Measurements from ENCODE around the gene MGAT4B.
A peak's percentile ranks its signal among the peaks of the same experiment; 100 is the strongest.

MGAT4B gene

DNA sequence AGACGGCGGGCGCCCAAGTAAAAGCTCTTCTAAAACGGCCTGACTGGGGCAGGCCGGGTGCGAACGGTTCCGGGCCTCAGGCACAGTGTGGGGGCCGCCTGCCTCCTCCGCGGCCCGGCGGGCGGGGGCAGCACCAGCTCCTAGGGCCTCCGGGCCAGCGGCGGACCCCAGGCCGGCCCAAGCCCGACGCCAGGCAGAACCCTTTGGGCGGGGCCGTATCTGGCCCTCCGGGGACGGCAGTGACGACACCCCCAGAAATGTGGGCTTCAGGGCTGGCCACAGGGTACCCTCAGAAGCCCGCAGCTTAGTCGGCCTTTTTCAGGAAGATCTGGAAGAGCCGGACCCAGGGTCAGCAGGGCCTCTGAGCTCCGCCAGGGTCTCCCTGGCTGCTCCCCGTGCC lies 8.9 kb downstream of the MGAT4B start:
- Histone ChIP-seq H3K4me3 (ENCODE audit: low read length) (no peak overlapping the region), H3K27me3 (replicated peaks; ENCODE audit: control insufficient read depth, insufficient read depth, low read length) (no peaks in the 10 kb centered on the region), H3K36me3 (ENCODE audit: control insufficient read depth, insufficient read depth, low read length, severe bottlenecking) (peaks cover 37% of the 10 kb centered on the region), H3K9me3 (ENCODE audit: control insufficient read depth, low read length) (no peaks in the 10 kb centered on the region), H3K4me1 (ENCODE audit: control insufficient read depth, insufficient read depth, low read length) (peaks cover 14% of the 10 kb centered on the region), H3K9ac (ENCODE audit: low read length) (no peak overlapping the region)
- no peak for DNase-seq (ENCODE audit: low read depth)

- H3K9ac ChIP-seq (ENCODE audit: low read length): peak overlapping the region; percentile 85
- no peak for DNase-seq (ENCODE audit: low read depth)
- H3K9me3 ChIP-seq (ENCODE audit: control insufficient read depth, low read length): no peaks in the 10 kb centered on the region
- H3K4me3 ChIP-seq (ENCODE audit: low read length): peak overlapping the region; percentile 79
- H3K27me3 ChIP-seq (replicated peaks; ENCODE audit: control insufficient read depth, insufficient read depth, low read length): no peaks in the 10 kb centered on the region
- H3K4me1 ChIP-seq (ENCODE audit: control insufficient read depth, insufficient read depth, low read length): peaks cover 14% of the 10 kb centered on the region
- H3K36me3 ChIP-seq (ENCODE audit: control insufficient read depth, insufficient read depth, low read length, severe bottlenecking): peaks cover 37% of the 10 kb centered on the region
Measured at GRCh38 chr5:179796877-179797608, 9.6 kb downstream of the MGAT4B start.

- Histone ChIP-seq H3K9me3 (ENCODE audit: control insufficient read depth, low read length) (no peaks in the 10 kb centered on the region), H3K4me3 (ENCODE audit: low read length) (peak overlapping the region; percentile 79)
- peak; percentile 93 for DNase-seq (ENCODE audit: low read depth)
Measured at GRCh38 chr5:179795863-179796833, 10.5 kb downstream of the MGAT4B start.

DNA sequence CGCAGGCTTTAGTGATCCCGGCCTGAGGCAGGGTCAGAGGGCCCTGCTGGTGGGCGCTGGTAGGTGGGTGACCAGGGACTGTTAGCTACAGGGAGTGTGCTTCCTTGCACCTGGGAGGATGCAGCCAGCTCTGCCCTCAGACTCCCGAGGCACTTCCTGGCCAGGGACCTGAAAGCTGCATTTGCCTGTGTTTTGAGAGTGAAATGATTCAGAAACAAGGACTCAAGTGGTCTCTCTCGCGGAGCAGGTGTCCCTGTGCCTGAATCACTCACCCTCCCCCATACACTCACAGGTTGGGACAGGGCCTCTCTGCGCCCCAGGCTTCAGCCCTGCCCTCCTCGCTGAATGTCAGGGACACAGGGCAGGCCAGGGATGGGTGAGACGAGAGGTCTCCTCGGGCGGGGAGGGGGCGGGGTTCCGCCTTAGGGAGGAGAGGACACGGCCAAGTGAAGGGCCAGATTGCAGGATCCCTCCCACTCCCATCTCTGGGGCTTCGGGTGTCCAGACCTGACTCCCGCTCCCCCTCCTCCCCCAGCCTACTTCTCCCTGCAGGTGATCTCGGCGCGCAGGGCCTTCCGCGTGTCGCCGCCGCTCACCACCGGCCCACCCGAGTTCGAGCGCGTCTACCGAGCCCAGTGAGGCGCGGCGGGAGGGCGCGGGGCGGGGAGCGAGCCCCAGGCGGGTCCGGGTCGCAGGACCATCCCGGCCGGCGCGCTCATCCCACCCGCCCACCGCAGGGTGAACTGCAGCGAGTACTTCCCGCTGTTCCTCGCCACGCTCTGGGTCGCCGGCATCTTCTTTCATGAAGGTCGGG lies 11.4 kb downstream of the MGAT4B start:
- Histone ChIP-seq H3K9me3 (ENCODE audit: control insufficient read depth, low read length) (no peaks in the 10 kb centered on the region), H3K27me3 (replicated peaks; ENCODE audit: control insufficient read depth, insufficient read depth, low read length) (no peaks in the 10 kb centered on the region), H3K9ac (ENCODE audit: low read length) (peak overlapping the region; percentile 46), H3K4me3 (ENCODE audit: low read length) (peak overlapping the region; percentile 68), H3K36me3 (ENCODE audit: control insufficient read depth, insufficient read depth, low read length, severe bottlenecking) (peaks cover 33% of the 10 kb centered on the region), H3K4me1 (ENCODE audit: control insufficient read depth, insufficient read depth, low read length) (peaks cover 14% of the 10 kb centered on the region)
- peak; percentile 25 for DNase-seq (ENCODE audit: low read depth)

More at GRCh38 chr5:179795863-179796833, 10.5 kb downstream of the MGAT4B start:
- Histone ChIP-seq H3K4me1 (ENCODE audit: control insufficient read depth, insufficient read depth, low read length) (peaks cover 14% of the 10 kb centered on the region), H3K36me3 (ENCODE audit: control insufficient read depth, insufficient read depth, low read length, severe bottlenecking) (peaks cover 34% of the 10 kb centered on the region), H3K27me3 (replicated peaks; ENCODE audit: control insufficient read depth, insufficient read depth, low read length) (no peaks in the 10 kb centered on the region), H3K9ac (ENCODE audit: low read length) (peak overlapping the region; percentile 85)

GRCh38 chr5:179794575-179794974 lies 12.1 kb downstream of the MGAT4B start:
- no peak for DNase-seq (ENCODE audit: low read depth)

DNA sequence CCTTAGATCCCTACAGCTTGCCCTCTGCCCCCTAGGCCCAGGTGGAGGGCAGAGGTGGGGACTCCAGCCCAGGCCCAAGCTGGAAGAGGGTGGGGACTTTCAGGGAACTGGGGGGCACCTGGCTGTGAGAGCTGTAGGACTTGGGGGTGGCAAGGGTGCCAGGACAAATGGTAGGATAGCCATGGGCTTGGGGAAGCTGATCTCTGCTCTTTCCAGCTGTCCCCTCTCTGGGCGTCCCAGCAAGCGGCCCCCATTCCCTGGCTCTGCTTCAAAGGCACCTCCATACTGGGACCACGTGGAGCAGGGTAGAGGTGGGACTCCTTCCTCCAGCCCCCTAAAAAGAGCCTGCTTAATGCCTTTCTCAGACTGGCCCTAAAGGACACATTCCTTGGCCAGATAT lies 12.5 kb downstream of the MGAT4B start:
- no peak for DNase-seq (ENCODE audit: low read depth)
- Histone ChIP-seq H3K9me3 (ENCODE audit: control insufficient read depth, low read length) (no peaks in the 10 kb centered on the region), H3K4me3 (ENCODE audit: low read length) (no peak overlapping the region), H3K4me1 (ENCODE audit: control insufficient read depth, insufficient read depth, low read length) (peaks cover 14% of the 10 kb centered on the region), H3K36me3 (ENCODE audit: control insufficient read depth, insufficient read depth, low read length, severe bottlenecking) (peaks cover 22% of the 10 kb centered on the region), H3K9ac (ENCODE audit: low read length) (peak overlapping the region; percentile 54), H3K27me3 (replicated peaks; ENCODE audit: control insufficient read depth, insufficient read depth, low read length) (no peaks in the 10 kb centered on the region)

More at GRCh38 chr5:179794575-179794974, 12.1 kb downstream of the MGAT4B start:
- Histone ChIP-seq H3K36me3 (ENCODE audit: control insufficient read depth, insufficient read depth, low read length, severe bottlenecking) (peaks cover 26% of the 10 kb centered on the region), H3K4me1 (ENCODE audit: control insufficient read depth, insufficient read depth, low read length) (peaks cover 14% of the 10 kb centered on the region), H3K27me3 (replicated peaks; ENCODE audit: control insufficient read depth, insufficient read depth, low read length) (no peaks in the 10 kb centered on the region), H3K9ac (ENCODE audit: low read length) (no peak overlapping the region), H3K9me3 (ENCODE audit: control insufficient read depth, low read length) (no peaks in the 10 kb centered on the region), H3K4me3 (ENCODE audit: low read length) (no peak overlapping the region)

- Histone ChIP-seq H3K4me3 (ENCODE audit: low read length) (no peak within 1 kb of the TSS), H3K27me3 (replicated peaks; ENCODE audit: control insufficient read depth, insufficient read depth, low read length) (no peaks in the 10 kb centered on the region), H3K9me3 (ENCODE audit: control insufficient read depth, low read length) (no peaks in the 10 kb centered on the region), H3K4me1 (ENCODE audit: control insufficient read depth, insufficient read depth, low read length) (peaks cover 14% of the 10 kb centered on the region), H3K36me3 (ENCODE audit: control insufficient read depth, insufficient read depth, low read length, severe bottlenecking) (peaks cover 17% of the 10 kb centered on the region), H3K9ac (ENCODE audit: low read length) (peak within 1 kb of the TSS; percentile 54)
- DNase-seq (ENCODE audit: low read depth): no peak
Measured at GRCh38 chr5:179793468-179794139, 13.1 kb downstream of the MGAT4B start, which contains the start of gene LTC4S. TSS of gene LTC4S (plus strand) at chr5:179793986. CDS start at chr5:179794081, 95 bp downstream.

GRCh38 chr5:179792612-179793467 lies 13.8 kb downstream of the MGAT4B start:
- peaks cover 9% of the 10 kb centered on the region for H3K36me3 ChIP-seq (ENCODE audit: control insufficient read depth, insufficient read depth, low read length, severe bottlenecking)
- peaks cover 14% of the 10 kb centered on the region for H3K4me1 ChIP-seq (ENCODE audit: control insufficient read depth, insufficient read depth, low read length)
- no peaks in the 10 kb centered on the region for H3K9me3 ChIP-seq (ENCODE audit: control insufficient read depth, low read length)
- H3K4me3 ChIP-seq (ENCODE audit: low read length): no peak overlapping the region
- no peak for DNase-seq (ENCODE audit: low read depth)
- no peak overlapping the region for H3K9ac ChIP-seq (ENCODE audit: low read length)
- no peaks in the 10 kb centered on the region for H3K27me3 ChIP-seq (replicated peaks; ENCODE audit: control insufficient read depth, insufficient read depth, low read length)

- no peak overlapping the region for H3K9ac ChIP-seq (ENCODE audit: low read length)
Measured at GRCh38 chr5:179791881-179792611, 14.6 kb downstream of the MGAT4B start.

More at GRCh38 chr5:179791881-179792611, 14.6 kb downstream of the MGAT4B start:
- peaks cover 2% of the 10 kb centered on the region for H3K36me3 ChIP-seq (ENCODE audit: control insufficient read depth, insufficient read depth, low read length, severe bottlenecking)
- H3K27me3 ChIP-seq (replicated peaks; ENCODE audit: control insufficient read depth, insufficient read depth, low read length): no peaks in the 10 kb centered on the region
- H3K4me3 ChIP-seq (ENCODE audit: low read length): no peak overlapping the region
- H3K4me1 ChIP-seq (ENCODE audit: control insufficient read depth, insufficient read depth, low read length): peaks cover 14% of the 10 kb centered on the region
- DNase-seq (ENCODE audit: low read depth): no peak
- H3K9me3 ChIP-seq (ENCODE audit: control insufficient read depth, low read length): no peaks in the 10 kb centered on the region
